Ascending aorta (tissue), 2 donors: ENCODE measurements around the gene ZNF385B. TPM values are rescaled to one million over a fixed set of nuclear protein-coding genes. Genes with fewer than 3 reads are reported as not detected.

Experiments used
- DNase-seq, 2 donors: peaks; one replicate each; pipeline ENCODE4 v3.0.0-alpha.2; 2019; ENCODE audit warnings: low spot score in 2 of 2
- H3K27ac ChIP-seq, 2 donors: fragments of 200-600 bp; sonication (generic); one replicate each; pipeline ENCODE4 v1.5.1; 2016 to 2017; ENCODE audit warnings: mild to moderate bottlenecking in 1 of 2
- H3K27me3 ChIP-seq: fragments of 200-600 bp; sonication (generic); one replicate; pipeline ENCODE4 v1.5.1; 2017
- H3K36me3 ChIP-seq, 2 donors: fragments of 200-600 bp; sonication (generic); one replicate each; pipeline ENCODE4 v1.5.1; 2016
- H3K4me1 ChIP-seq, 2 donors: fragments of 200-600 bp; sonication (generic); one replicate each; pipeline ENCODE4 v1.5.1; 2016 to 2017; ENCODE audit warnings: mild to moderate bottlenecking in 1 of 2
- H3K4me3 ChIP-seq, 2 donors: fragments of 200-600 bp; sonication (generic); one replicate each; pipeline ENCODE4 v1.5.1; 2016 to 2017; ENCODE audit warnings: mild to moderate bottlenecking in 1 of 2
- H3K9me3 ChIP-seq, 2 donors: fragments of 200-600 bp; sonication (generic); one replicate each; pipeline ENCODE4 v1.5.1; 2016
- intact Hi-C: fragments of 100-400 bp; cut with DNase I; formaldehyde crosslinking; loops from one replicate; pipeline ENCODE4 v1.15.1; 2023
- total RNA-seq: library from RNA; depleted of rRNA; stranded (reverse); fragments of >200 nt; gene quantifications from one replicate; pipeline ENCODE4 v1.1.0, GENCODE V29; 2016
- TF ChIP-seq, protein P1 (sequence below), 3 experiments: fragments of 200-600 bp in 2 of 3; fragments of 450-650 bp in 1 of 3; sonication (generic) in 2 of 3; IDR thresholded peaks; one replicate each; pipeline ENCODE4 v1.5.1; 2016 to 2019; ENCODE audit warnings: antibody characterized with exemption in 3 of 3, mild to moderate bottlenecking in 1 of 3, moderate library complexity in 1 of 3

Gene ZNF385B
- total RNA-seq, 1 donor from 2014 or later, result 0.21 TPM

- no peak overlapping the region for H3K4me3 ChIP-seq
- H3K9me3 ChIP-seq, result no peaks in the 10 kb centered on the region
- no peaks in the 10 kb centered on the region for H3K27me3 ChIP-seq
- no peaks in the 10 kb centered on the region for H3K36me3 ChIP-seq
- no peaks in the 10 kb centered on the region for H3K4me1 ChIP-seq
- H3K27ac ChIP-seq, result no peak overlapping the region
- DNase-seq, result no peak
- TF ChIP-seq, protein P1, sequence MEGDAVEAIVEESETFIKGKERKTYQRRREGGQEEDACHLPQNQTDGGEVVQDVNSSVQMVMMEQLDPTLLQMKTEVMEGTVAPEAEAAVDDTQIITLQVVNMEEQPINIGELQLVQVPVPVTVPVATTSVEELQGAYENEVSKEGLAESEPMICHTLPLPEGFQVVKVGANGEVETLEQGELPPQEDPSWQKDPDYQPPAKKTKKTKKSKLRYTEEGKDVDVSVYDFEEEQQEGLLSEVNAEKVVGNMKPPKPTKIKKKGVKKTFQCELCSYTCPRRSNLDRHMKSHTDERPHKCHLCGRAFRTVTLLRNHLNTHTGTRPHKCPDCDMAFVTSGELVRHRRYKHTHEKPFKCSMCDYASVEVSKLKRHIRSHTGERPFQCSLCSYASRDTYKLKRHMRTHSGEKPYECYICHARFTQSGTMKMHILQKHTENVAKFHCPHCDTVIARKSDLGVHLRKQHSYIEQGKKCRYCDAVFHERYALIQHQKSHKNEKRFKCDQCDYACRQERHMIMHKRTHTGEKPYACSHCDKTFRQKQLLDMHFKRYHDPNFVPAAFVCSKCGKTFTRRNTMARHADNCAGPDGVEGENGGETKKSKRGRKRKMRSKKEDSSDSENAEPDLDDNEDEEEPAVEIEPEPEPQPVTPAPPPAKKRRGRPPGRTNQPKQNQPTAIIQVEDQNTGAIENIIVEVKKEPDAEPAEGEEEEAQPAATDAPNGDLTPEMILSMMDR (IDR thresholded peaks at IDR 0.05), result no peak
- intact Hi-C loops, result no loop called here
Measured at GRCh38 chr2:179669196-179669595, 192.2 kb downstream of the ZNF385B start.

- DNase-seq, result no peak
- Histone ChIP-seq H3K9me3 (no peaks in the 10 kb centered on the region), H3K4me3 (no peak overlapping the region), H3K27me3 (no peaks in the 10 kb centered on the region), H3K27ac (no peak overlapping the region), H3K4me1 (no peaks in the 10 kb centered on the region), H3K36me3 (no peaks in the 10 kb centered on the region)
- TF ChIP-seq, protein P1 (IDR thresholded peaks at IDR 0.05), result no peak
- intact Hi-C loops, result no loop called here
Measured at GRCh38 chr2:179664972-179665812, 196.2 kb downstream of the ZNF385B start.

- TF ChIP-seq, protein P1 (IDR thresholded peaks at IDR 0.05), result no peak
- no peak overlapping the region for H3K4me3 ChIP-seq
- H3K27me3 ChIP-seq, result no peaks in the 10 kb centered on the region
- H3K27ac ChIP-seq, result no peak overlapping the region
- H3K4me1 ChIP-seq, result no peaks in the 10 kb centered on the region
- no peaks in the 10 kb centered on the region for H3K9me3 ChIP-seq
- H3K36me3 ChIP-seq, result no peaks in the 10 kb centered on the region
- intact Hi-C loops, result no loop called here
- DNase-seq, result no peak
Measured at GRCh38 chr2:179661986-179662385, 199.4 kb downstream of the ZNF385B start.

DNA sequence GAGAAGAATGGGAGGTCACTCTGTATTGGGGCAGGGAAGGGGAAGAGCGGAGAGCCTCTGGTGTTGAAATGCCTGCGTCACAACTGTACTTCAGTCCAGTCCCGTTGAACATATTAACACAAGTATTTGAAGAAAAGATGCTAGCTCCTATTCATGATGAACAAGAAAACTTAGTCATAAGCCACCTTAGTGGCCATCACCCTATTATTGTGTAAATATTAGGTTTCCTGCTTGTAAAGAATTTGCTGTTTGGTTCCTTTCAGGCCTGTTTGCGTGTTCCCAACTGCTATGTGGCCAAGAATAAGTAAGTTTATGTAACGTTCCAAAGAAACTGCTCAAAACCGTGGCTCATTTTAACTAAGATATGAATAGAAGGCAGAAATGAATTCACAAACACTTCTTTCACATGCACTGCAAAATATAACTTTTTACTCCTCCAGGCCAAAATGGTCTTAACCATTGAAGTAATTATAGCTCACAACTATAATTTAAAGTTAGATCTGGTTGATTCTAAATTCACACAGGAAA lies 204.3 kb downstream of the ZNF385B start:
- TF ChIP-seq, protein P1 (IDR thresholded peaks at IDR 0.05), result no peak
- Histone ChIP-seq H3K27me3 (no peaks in the 10 kb centered on the region), H3K36me3 (no peaks in the 10 kb centered on the region), H3K9me3 (no peaks in the 10 kb centered on the region), H3K27ac (no peak overlapping the region), H3K4me3 (no peak overlapping the region), H3K4me1 (no peaks in the 10 kb centered on the region)
- no peak for DNase-seq
- intact Hi-C loops, result no loop called here

- intact Hi-C loops, result no loop called here
Measured at GRCh38 chr2:179655627-179656026, 205.8 kb downstream of the ZNF385B start.

More at GRCh38 chr2:179655627-179656026, 205.8 kb downstream of the ZNF385B start:
- no peaks in the 10 kb centered on the region for H3K4me1 ChIP-seq
- no peaks in the 10 kb centered on the region for H3K36me3 ChIP-seq
- TF ChIP-seq, protein P1 (IDR thresholded peaks at IDR 0.05), result no peak
- no peaks in the 10 kb centered on the region for H3K9me3 ChIP-seq
- DNase-seq, result no peak
- no peak overlapping the region for H3K4me3 ChIP-seq
- H3K27me3 ChIP-seq, result no peaks in the 10 kb centered on the region
- no peak overlapping the region for H3K27ac ChIP-seq
